ENCODE results near the gene SNRK.
"Not testable (repeated sequence)": the region's sequence is repeated elsewhere in the genome, so short reads cannot be mapped to it uniquely, and the experiment has no call there.

SNRK gene

GRCh38 chr3:43348350-43348749, 62.0 kb downstream of the SNRK start:
- no peak overlapping the region for H3K27ac ChIP-seq
- TF ChIP-seq ZFX (IDR thresholded peaks at IDR 0.05; ENCODE audit: borderline replicate concordance): no peak
- TF ChIP-seq CTCF (IDR thresholded peaks at IDR 0.05): no peak

GRCh38 chr3:43348852-43349574, 62.7 kb downstream of the SNRK start:
- H3K27ac ChIP-seq: no peak overlapping the region

GRCh38 chr3:43349716-43350115, 63.4 kb downstream of the SNRK start:
- H3K27ac ChIP-seq: no peak overlapping the region
- TF ChIP-seq CTCF (IDR thresholded peaks at IDR 0.05): no peak
- TF ChIP-seq ZFX (IDR thresholded peaks at IDR 0.05; ENCODE audit: borderline replicate concordance): no peak

More at GRCh38 chr3:43348852-43349574, 62.7 kb downstream of the SNRK start:
- TF ChIP-seq CTCF (IDR thresholded peaks at IDR 0.05): no peak
- no peak for TF ChIP-seq ZFX (IDR thresholded peaks at IDR 0.05; ENCODE audit: borderline replicate concordance)

GRCh38 chr3:43353393-43353792, 67.1 kb downstream of the SNRK start:
- H3K27ac ChIP-seq: no peak overlapping the region
- no peak for TF ChIP-seq CTCF (IDR thresholded peaks at IDR 0.05)
- no peak for TF ChIP-seq ZFX (IDR thresholded peaks at IDR 0.05; ENCODE audit: borderline replicate concordance)

- no peak overlapping the region for H3K27ac ChIP-seq
- TF ChIP-seq CTCF (IDR thresholded peaks at IDR 0.05) (no peak), ZFX (IDR thresholded peaks at IDR 0.05; ENCODE audit: borderline replicate concordance) (no peak)
These were observed 67.8 kb downstream of the SNRK start for GRCh38 chr3:43353923-43354670.

GRCh38 chr3:43356033-43356432, 69.7 kb downstream of the SNRK start:
- not testable (repeated sequence) for H3K27ac ChIP-seq

GRCh38 chr3:43361077-43361476, 74.7 kb downstream of the SNRK start:
- no peak for TF ChIP-seq CTCF (IDR thresholded peaks at IDR 0.05)
- TF ChIP-seq ZFX (IDR thresholded peaks at IDR 0.05; ENCODE audit: borderline replicate concordance): no peak
- H3K27ac ChIP-seq: no peak overlapping the region
